Activated B cell treated with CpG ODN at 0.5 μM for 24 hours (primary cell): ENCODE data around the gene LARGE1. TPM values are rescaled to one million over a fixed set of nuclear protein-coding genes. Genes with fewer than 3 reads are reported as not detected.

Source experiments
- ATAC-seq: fragments of 200-7000 bp; cut with Tn5 transposase; one replicate; pipeline ENCODE4 v1.10.0; 2021; ENCODE audit warnings: low read depth, mild to moderate bottlenecking, moderate library complexity
- CTCF ChIA-PET: fragments of 350-600 bp; sonication (Branson Sonifier 250); formaldehyde crosslinking; loops from one replicate; lab custom pipeline; 2021; ENCODE audit warnings: antibody characterized with exemption; lab: Charles Lee
- POLR2A ChIA-PET: fragments of 350-600 bp; sonication (Branson Sonifier 250); formaldehyde crosslinking; loops from one replicate; lab custom pipeline; 2021; ENCODE audit warnings: antibody characterized with exemption; lab: Charles Lee
- DNase-seq: peaks from one replicate; pipeline ENCODE4 v3.0.0; 2022
- H3K27ac Mint-ChIP-seq: one replicate; pipeline ENCODE4 v1.8.0; 2020; ENCODE audit warnings: mixed read lengths
- H3K27me3 Mint-ChIP-seq: one replicate; pipeline ENCODE4 v1.8.0; 2021; ENCODE audit warnings: mixed read lengths
- H3K36me3 Mint-ChIP-seq: one replicate; pipeline ENCODE4 v1.8.0; 2021; ENCODE audit warnings: low read depth, mixed read lengths
- H3K4me1 Mint-ChIP-seq: one replicate; pipeline ENCODE4 v1.8.0; 2021; ENCODE audit warnings: mixed read lengths
- H3K4me3 Mint-ChIP-seq: one replicate; pipeline ENCODE4 v1.8.0; 2020; ENCODE audit warnings: mild to moderate bottlenecking, mixed read lengths
- H3K9me3 Mint-ChIP-seq: one replicate; pipeline ENCODE4 v1.8.0; 2020; ENCODE audit warnings: mixed read lengths
- intact Hi-C: fragments of 100-400 bp; cut with micrococcal nuclease; formaldehyde crosslinking; loops from one replicate; pipeline ENCODE4 v1.15.1; 2024
- total RNA-seq: library from RNA; stranded (reverse); gene quantifications from 2 replicates; pipeline ENCODE4 v1.2.3, GENCODE V29; 2022
- TF ChIP-seq, protein P1 (sequence below): fragments of 200-600 bp; IDR thresholded peaks from one replicate; pipeline ENCODE4 v1.8.0; 2022; ENCODE audit warnings: antibody characterized with exemption, mild to moderate bottlenecking

The LARGE1 gene
- total RNA-seq, 1 donor from 2014 or later = 22.2 TPM

DNA sequence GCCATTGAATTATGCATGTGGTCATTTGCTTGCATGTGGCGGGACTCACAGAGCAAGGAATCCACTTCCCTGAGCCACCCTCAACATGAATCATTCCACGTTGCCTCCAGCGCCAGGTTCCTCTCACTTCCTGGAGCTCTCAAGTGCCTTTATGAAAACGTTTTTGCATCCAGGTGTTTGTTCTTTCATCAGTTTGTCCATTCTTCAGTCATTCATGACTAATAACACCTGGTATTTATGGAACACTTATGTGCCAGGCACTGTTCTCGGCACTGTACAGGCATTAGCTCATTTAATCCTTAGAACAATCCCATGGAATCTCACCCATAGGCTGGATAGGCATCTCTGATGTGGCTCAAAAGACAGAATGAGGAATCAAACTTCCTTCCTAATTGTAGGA is 606.0 kb downstream of the LARGE1 start:
- TF ChIP-seq, protein P1, sequence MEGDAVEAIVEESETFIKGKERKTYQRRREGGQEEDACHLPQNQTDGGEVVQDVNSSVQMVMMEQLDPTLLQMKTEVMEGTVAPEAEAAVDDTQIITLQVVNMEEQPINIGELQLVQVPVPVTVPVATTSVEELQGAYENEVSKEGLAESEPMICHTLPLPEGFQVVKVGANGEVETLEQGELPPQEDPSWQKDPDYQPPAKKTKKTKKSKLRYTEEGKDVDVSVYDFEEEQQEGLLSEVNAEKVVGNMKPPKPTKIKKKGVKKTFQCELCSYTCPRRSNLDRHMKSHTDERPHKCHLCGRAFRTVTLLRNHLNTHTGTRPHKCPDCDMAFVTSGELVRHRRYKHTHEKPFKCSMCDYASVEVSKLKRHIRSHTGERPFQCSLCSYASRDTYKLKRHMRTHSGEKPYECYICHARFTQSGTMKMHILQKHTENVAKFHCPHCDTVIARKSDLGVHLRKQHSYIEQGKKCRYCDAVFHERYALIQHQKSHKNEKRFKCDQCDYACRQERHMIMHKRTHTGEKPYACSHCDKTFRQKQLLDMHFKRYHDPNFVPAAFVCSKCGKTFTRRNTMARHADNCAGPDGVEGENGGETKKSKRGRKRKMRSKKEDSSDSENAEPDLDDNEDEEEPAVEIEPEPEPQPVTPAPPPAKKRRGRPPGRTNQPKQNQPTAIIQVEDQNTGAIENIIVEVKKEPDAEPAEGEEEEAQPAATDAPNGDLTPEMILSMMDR = no peak
- Mint-ChIP-seq H3K4me3 (no peak overlapping the region), H3K27ac (no peak overlapping the region), H3K36me3 (peaks cover 31% of the 10 kb centered on the region), H3K4me1 (peaks cover 8% of the 10 kb centered on the region), H3K27me3 (no peaks in the 10 kb centered on the region), H3K9me3 (no peaks in the 10 kb centered on the region)
- POLR2A ChIA-PET = no interaction called here
- intact Hi-C loops = no loop called here
- CTCF ChIA-PET = no interaction called here
- DNase-seq (no peak), ATAC-seq (no peak)

DNA sequence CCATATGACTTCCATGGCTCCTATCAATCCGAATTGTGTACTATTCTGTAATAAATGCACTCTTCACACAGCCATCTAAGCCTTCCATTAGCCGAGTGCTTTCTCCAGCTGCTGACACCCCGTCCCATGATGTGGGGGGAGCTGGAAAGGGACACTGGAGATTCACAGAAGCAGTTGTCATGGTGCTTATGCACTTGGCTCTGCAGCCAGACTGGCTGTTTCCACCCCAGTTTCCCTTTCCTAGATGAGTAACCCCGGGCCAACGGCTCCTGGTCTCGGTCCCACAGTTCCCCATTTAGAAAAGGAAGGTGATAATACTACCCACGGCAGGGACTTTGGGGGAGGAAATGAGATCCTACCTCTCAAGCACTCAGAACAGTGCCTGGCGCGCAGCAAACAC is 617.2 kb downstream of the LARGE1 start:
- POLR2A ChIA-PET = interaction anchor here (0.6 to 1.4 kb wide), 3 partner anchors 31 to 619 kb away, joined by 4 to 8 read pairs (median 5); no protein-coding TSS in a partner anchor
- H3K27me3 Mint-ChIP-seq = no peaks in the 10 kb centered on the region
- intact Hi-C loops = no loop called here
- H3K4me1 Mint-ChIP-seq = peaks cover 66% of the 10 kb centered on the region
- H3K4me3 Mint-ChIP-seq = no peak overlapping the region
- H3K9me3 Mint-ChIP-seq = no peaks in the 10 kb centered on the region
- H3K27ac Mint-ChIP-seq = peak overlapping the region; percentile 70
- TF ChIP-seq, protein P1 = no peak
- H3K36me3 Mint-ChIP-seq = peaks cover 2% of the 10 kb centered on the region
- no peak for DNase-seq
- CTCF ChIA-PET = interaction anchor here (0.8 to 5.0 kb wide), 10 partner anchors 9 to 1847 kb away, joined by 3 to 61 read pairs (median 26); partner anchors contain the start of gene LARGE1
- ATAC-seq = no peak

DNA sequence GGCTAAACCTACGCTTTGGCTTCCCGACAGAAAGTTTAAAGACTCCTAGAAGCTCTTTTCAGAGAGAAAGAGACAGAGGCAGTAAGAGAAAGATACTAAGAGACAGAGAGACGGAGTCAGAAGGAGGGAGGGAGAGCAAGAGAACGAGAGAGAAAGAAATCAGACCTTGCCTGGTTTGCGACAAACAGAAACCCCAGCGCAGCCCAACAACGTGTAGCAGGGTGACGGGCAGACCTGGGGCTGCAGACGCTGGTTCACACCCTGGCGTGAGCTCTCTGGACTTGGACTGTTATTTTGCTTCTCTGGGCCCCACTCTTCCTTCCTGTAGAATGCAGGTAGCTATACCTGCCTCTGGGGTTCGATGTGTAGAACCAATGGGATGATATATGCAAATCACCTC is 617.7 kb downstream of the LARGE1 start:
- Mint-ChIP-seq H3K4me1 (peaks cover 69% of the 10 kb centered on the region), H3K27me3 (no peaks in the 10 kb centered on the region), H3K9me3 (no peaks in the 10 kb centered on the region), H3K36me3 (peaks cover 5% of the 10 kb centered on the region), H3K4me3 (no peak overlapping the region), H3K27ac (peak overlapping the region; percentile 38)
- CTCF ChIA-PET = interaction anchor here (0.8 to 5.0 kb wide), 16 partner anchors 9 to 1848 kb away, joined by 3 to 61 read pairs (median 7); partner anchors contain the start of gene LARGE1
- TF ChIP-seq, protein P1 = no peak
- ATAC-seq (no peak), DNase-seq (no peak)
- POLR2A ChIA-PET = interaction anchor here (0.6 to 1.4 kb wide), 9 partner anchors 30 to 809 kb away, joined by 3 to 8 read pairs (median 4); no protein-coding TSS in a partner anchor
- intact Hi-C loops = loop anchor here (1.0 kb wide), 4 partner anchors 217 to 809 kb away; no protein-coding TSS in a partner anchor

DNA sequence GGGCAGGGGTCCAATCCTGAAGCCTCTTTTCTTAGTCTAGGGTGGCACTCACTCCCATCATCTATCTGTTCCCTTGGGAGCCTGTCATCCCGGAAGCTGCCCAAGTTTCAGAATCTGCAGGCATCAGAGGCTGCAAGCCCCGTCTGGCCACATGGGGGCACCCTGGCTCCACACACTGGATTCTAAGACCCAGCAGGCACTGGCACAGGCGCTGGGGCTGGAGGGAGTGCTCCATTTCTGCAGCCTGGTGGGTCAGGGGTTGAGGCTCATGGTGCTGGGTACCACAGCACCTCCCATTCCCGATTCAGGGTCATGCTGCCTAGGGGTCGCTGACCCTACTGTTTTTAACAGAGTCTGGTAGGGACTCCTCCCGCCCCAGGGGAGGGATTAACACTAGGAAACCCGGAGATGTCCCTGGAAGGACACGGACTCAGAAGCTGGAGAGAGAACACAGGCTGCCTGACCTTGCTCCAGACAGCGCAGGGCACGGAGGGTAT is 618.2 kb downstream of the LARGE1 start:
- TF ChIP-seq, protein P1 = peak; percentile 84
- peak; percentile 77 for DNase-seq

DNA sequence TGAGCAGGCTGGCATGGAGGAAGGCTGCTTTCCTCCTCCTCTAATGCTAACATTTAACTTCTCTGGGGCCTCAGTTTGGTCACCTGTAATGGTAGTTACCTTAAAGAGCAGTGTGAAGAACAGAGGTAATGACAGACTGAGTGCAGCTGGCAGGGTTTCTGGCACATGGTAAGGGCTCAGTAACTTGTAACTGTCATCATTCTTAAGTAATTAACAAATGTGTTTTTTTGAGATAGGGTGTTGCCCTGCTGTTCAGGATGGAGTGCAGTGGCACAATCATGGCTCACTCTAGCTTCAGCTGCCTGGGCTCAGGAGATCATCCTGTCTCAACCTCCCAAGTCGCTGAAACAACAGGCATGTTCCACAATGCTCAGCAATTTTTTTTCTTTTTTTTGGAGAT is 620.1 kb downstream of the LARGE1 start:
- H3K27me3 Mint-ChIP-seq = no peaks in the 10 kb centered on the region
- CTCF ChIA-PET = interaction anchor here (0.6 to 5.0 kb wide), 16 partner anchors 27 to 1722 kb away, joined by 3 to 61 read pairs (median 6); partner anchors contain the start of gene LARGE1
- ATAC-seq (no peak), DNase-seq (no peak)
- peaks cover 81% of the 10 kb centered on the region for H3K4me1 Mint-ChIP-seq
- peaks cover 8% of the 10 kb centered on the region for H3K36me3 Mint-ChIP-seq
- peak overlapping the region; percentile 50 for H3K4me3 Mint-ChIP-seq
- no peaks in the 10 kb centered on the region for H3K9me3 Mint-ChIP-seq
- POLR2A ChIA-PET = interaction anchor here (0.8 to 4.2 kb wide), 9 partner anchors 25 to 826 kb away, joined by 3 to 36 read pairs (median 5); partner anchors contain the start of gene FBXO7
- peak overlapping the region; percentile 87 for H3K27ac Mint-ChIP-seq
- intact Hi-C loops = no loop called here
- TF ChIP-seq, protein P1 = no peak

More for the DNA sequence above, 618.2 kb downstream of the LARGE1 start:
- H3K27ac Mint-ChIP-seq = peak overlapping the region; percentile 61
- ATAC-seq = peak; percentile 59
- peaks cover 69% of the 10 kb centered on the region for H3K4me1 Mint-ChIP-seq
- intact Hi-C loops = loop anchor here (1.0 kb wide), 4 partner anchors 217 to 809 kb away; no protein-coding TSS in a partner anchor
- POLR2A ChIA-PET = interaction anchor here (0.6 to 1.4 kb wide), 11 partner anchors 30 to 1912 kb away, joined by 3 to 12 read pairs (median 5); no protein-coding TSS in a partner anchor
- H3K27me3 Mint-ChIP-seq = no peaks in the 10 kb centered on the region
- CTCF ChIA-PET = interaction anchor here (0.6 to 5.0 kb wide), 29 partner anchors 10 to 1848 kb away, joined by 3 to 61 read pairs (median 4); partner anchors contain the start of gene LARGE1
- H3K4me3 Mint-ChIP-seq = peak overlapping the region; percentile 33
- H3K9me3 Mint-ChIP-seq = no peaks in the 10 kb centered on the region
- peaks cover 5% of the 10 kb centered on the region for H3K36me3 Mint-ChIP-seq
